Kidney (tissue), 14 donors: ENCODE data around the gene NCBP1. TPM values are rescaled to one million over a fixed set of nuclear protein-coding genes. Genes with fewer than 3 reads are reported as not detected.

Experiments
- DNase-seq, 5 donors: peaks; one replicate each; pipeline ENCODE4 v3.0.0-alpha.2; 2013 to 2020
- FAIRE-seq: peaks from 2 replicates; lab custom pipeline; 2012; peaks lifted over from hg19 to GRCh38; lab: Jason Lieb, UNC
- H3K27ac ChIP-seq, 2 donors: one replicate each; pipeline ENCODE4 v1.7.0; 2013; ENCODE audit warnings: low read depth in 2 of 2, low read length in 2 of 2, inconsistent platforms in 1 of 2
- H3K27me3 ChIP-seq: one replicate; pipeline ENCODE4 v1.7.1; 2013; ENCODE audit warnings: low read length, inconsistent platforms; ENCODE audit not compliant: control insufficient read depth, insufficient read depth
- H3K36me3 ChIP-seq, 3 donors: one replicate each; pipeline versions ENCODE4 v1.7.0 to v1.7.1; 2013; ENCODE audit warnings: low read length in 3 of 3, control low read depth in 1 of 3, inconsistent platforms in 1 of 3; ENCODE audit not compliant: insufficient read depth in 3 of 3, control insufficient read depth in 2 of 3
- H3K4me1 ChIP-seq, 3 donors: one replicate each; pipeline versions ENCODE4 v1.7.0 to v1.7.1; 2013; ENCODE audit warnings: low read length in 3 of 3, inconsistent platforms in 1 of 3, low read depth in 1 of 3; ENCODE audit not compliant: control insufficient read depth in 2 of 3, insufficient read depth in 2 of 3
- H3K4me3 ChIP-seq, 3 donors: one replicate each; pipeline versions ENCODE4 v1.7.0 to v1.8.1; 2013; ENCODE audit warnings: low read length in 3 of 3, control low read depth in 1 of 3, inconsistent platforms in 1 of 3
- H3K9ac ChIP-seq, 3 donors: one replicate each; pipeline versions ENCODE4 v1.7.0 to v1.7.1; 2013; ENCODE audit warnings: low read length in 3 of 3, control low read depth in 1 of 3, inconsistent platforms in 1 of 3
- H3K9me3 ChIP-seq, 3 donors: one replicate each; pipeline versions ENCODE4 v1.7.0 to v1.7.1; 2013; ENCODE audit warnings: low read length in 3 of 3, control low read depth in 1 of 3, inconsistent platforms in 1 of 3; ENCODE audit not compliant: control insufficient read depth in 2 of 3, insufficient read depth in 1 of 3
- CTCF ChIP-seq: IDR thresholded peaks from 3 replicates; pipeline ENCODE4 v1.5.1; 2012; ENCODE audit warnings: mild to moderate bottlenecking, moderate library complexity, borderline replicate concordance; ENCODE audit not compliant: insufficient read depth; ENCODE audit errors: extremely low read depth
- intact Hi-C: fragments of 100-400 bp; cut with DNase I; formaldehyde crosslinking; loops from one replicate; pipeline ENCODE4 v1.11.1; 2022
- polyA plus RNA-seq: library from polyadenylated mRNA; stranded (reverse); fragments of 350-450 nt; fragmentation: Illumina TruSeq; extraction: RNeasy Lipid Tissue Mini Kit (QIAGEN cat#74804); gene quantifications from one replicate; pipeline ENCODE4 v1.2.3, GENCODE V29; 2014; ENCODE audit warnings: low read depth, low replicate concordance; ENCODE audit not compliant: insufficient read depth
- total RNA-seq: library from RNA; stranded (reverse); fragmentation: NEBNext Ultra II Directional; extraction: Animal tissue kit (Norgen Biotek cat#: 25700); gene quantifications from one replicate; pipeline ENCODE4 v1.2.1, GENCODE V29; 2021
- donor health status: control.
- donor health status: control.
- donor health status: control.
- donor health status: control.
- donor health status: control.
- donor health status: DM: yes; HTN: yes; CAD: no.
- donor health status: Normal renal cell carcinoma (clear cell type).

The NCBP1 gene
- total and polyA plus RNA-seq, 2 donors from 2014 or later = 15.1 to 28.5 TPM

DNA sequence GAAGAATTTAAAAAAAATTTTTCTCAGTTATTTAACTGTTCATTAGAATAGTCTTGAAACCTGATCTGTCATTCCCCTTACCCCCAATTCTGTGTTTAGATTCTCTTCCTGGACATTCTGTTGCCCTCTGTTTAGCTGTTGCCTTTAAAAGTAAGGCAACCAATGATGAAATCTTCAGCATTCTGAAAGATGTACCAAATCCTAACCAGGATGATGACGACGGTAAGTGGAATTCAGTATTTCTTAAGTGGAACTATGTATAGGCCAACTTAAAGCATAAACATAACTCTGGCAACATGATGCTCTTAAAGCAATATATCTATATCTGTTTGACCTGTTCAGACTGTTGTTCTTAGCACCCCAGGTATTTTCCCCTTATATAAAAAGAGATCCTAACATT, 27.2 kb downstream of the NCBP1 start:
- Histone ChIP-seq H3K4me1 (no peaks in the 10 kb centered on the region), H3K9ac (no peak overlapping the region), H3K27ac (no peak overlapping the region), H3K4me3 (no peak overlapping the region), H3K9me3 (no peaks in the 10 kb centered on the region), H3K27me3 (no peaks in the 10 kb centered on the region), H3K36me3 (peaks cover 28 to 66% (median 51%) of the 10 kb centered on the region in 3 donors)
- FAIRE-seq (no peak), DNase-seq (no peak)
- no peak for TF ChIP-seq CTCF
- intact Hi-C loops = no loop called here

DNA sequence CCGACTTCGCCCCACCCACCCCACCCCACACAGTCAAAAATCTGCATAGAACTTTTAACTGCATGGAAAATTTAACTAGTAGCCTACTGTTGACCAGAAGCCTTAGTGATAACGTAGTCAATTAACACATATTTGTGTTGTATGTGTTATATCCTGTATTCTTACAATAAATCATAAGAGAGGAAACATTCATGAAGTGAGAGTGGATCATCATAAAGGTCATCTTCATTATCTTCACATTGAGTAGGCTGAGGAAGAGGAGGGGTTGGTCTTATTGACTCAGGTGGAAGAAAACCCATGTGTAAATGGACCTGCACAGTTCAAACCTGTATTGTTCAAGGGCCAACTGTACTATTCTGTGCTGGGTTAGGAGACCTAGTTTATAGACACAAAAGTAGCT, 32.1 kb downstream of the NCBP1 start:
- Histone ChIP-seq H3K27ac (no peak overlapping the region), H3K4me3 (no peak overlapping the region), H3K9me3 (no peaks in the 10 kb centered on the region), H3K4me1 (no peaks in the 10 kb centered on the region), H3K27me3 (no peaks in the 10 kb centered on the region), H3K9ac (no peak overlapping the region), H3K36me3 (peaks cover 22 to 73% (median 45%) of the 10 kb centered on the region in 3 donors)
- no peak for FAIRE-seq
- no peak for TF ChIP-seq CTCF
- intact Hi-C loops = no loop called here
- DNase-seq = no peak

GRCh38 chr9:97666907-97667686, 33.5 kb downstream of the NCBP1 start:
- Histone ChIP-seq H3K36me3 (peaks cover 23 to 82% (median 42%) of the 10 kb centered on the region in 3 donors), H3K4me1 (no peaks in the 10 kb centered on the region), H3K27me3 (no peaks in the 10 kb centered on the region), H3K27ac (no peak overlapping the region), H3K9me3 (no peaks in the 10 kb centered on the region), H3K9ac (no peak overlapping the region), H3K4me3 (no peak overlapping the region)
- intact Hi-C loops = no loop called here
- TF ChIP-seq CTCF = no peak
- DNase-seq (no peak), FAIRE-seq (no peak)
